ENCODE measurements around the gene SALL1.

SALL1 gene

DNA sequence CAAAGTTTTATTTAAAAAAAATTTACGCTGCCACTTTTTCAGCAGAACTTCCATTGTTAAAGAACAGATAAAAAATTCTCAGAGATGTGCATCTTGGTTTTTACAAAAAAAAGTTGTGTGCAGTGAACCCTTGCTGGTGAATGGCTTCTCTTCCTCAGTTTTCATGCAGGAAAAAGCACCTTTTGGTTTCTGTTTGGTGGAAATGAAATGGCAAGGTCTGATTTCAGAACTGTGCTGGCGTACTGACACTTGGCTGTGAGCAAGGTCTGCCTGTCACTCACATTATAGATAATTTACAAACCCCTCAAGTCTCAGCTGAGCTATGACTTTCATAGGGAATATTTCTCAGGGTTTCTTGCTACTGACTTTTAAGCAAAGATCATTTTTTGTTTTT, 5.7 kb upstream of the SALL1 start:
- no peak for DNase-seq (ENCODE audit: low read depth in 2 of 2)

DNA sequence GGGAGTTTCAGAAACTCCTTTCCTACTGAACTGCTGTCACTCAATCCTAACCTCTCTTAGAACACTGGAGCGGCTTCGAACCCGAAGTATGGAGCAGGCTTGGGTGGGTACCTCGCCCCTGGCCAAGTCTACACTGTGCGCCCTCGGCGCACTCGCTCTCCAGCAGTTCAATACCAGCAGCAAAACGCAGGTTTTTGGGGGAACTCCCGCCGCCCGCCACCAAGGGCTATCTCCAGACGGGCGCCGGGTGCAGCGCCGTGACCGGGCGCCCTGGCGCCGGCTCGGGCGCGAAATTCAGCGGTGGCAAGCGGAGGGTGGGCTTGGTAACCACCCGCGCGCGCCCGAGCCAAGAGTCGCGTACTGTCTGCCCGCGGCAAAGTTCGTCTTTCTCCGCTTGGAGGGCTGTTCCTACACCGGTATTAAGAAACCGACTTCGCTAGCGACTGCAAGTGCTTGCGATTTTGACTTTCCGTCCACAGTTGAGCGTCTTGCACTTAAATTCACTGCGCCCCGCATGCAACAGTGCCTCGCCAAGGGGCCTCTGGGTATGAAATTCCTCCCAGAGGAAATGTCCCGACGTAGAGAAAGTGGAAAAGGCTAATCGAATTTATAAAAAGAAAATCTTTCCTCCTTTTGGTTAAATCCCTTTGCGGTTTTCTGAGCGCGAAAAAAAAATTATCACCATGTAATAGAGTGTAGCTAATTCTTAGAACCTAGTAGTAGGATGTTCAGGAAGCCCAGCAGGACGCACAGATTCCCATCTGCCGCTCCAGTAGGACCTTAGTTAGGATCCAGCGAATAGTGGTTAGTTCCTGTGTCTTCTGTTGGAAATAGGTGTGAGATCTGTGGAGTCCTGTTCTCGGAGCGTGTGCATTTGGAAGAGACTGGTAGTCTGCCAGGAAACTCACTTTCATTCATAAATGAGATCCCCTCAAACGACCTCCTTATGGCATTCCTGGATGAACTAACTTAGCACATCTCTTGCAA, 5.0 kb upstream of the SALL1 start:
- no peak for DNase-seq (ENCODE audit: low read depth in 2 of 2)

DNA sequence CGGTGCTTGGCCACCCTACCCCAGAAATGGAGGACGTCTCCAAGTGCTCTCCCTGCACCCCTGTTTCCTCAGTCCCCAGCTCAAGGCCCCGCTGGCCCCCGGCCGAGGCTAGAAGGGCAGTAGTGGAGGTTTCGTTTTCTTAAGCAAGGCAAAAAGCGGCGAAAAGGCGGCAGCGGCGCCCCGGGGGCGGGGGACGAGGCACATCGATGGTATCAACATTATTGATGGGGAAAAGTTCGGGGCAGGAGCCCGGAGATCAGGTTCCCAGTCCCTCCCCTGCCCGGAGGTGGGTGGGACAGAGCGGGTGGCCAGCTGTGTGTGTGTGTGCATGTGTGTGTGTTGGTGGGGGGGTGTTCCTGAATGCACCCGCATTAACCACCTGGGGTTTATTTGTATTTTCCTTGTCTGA, 4.1 kb upstream of the SALL1 start:
- DNase-seq (ENCODE audit: low read depth in 2 of 2): no peak

DNA sequence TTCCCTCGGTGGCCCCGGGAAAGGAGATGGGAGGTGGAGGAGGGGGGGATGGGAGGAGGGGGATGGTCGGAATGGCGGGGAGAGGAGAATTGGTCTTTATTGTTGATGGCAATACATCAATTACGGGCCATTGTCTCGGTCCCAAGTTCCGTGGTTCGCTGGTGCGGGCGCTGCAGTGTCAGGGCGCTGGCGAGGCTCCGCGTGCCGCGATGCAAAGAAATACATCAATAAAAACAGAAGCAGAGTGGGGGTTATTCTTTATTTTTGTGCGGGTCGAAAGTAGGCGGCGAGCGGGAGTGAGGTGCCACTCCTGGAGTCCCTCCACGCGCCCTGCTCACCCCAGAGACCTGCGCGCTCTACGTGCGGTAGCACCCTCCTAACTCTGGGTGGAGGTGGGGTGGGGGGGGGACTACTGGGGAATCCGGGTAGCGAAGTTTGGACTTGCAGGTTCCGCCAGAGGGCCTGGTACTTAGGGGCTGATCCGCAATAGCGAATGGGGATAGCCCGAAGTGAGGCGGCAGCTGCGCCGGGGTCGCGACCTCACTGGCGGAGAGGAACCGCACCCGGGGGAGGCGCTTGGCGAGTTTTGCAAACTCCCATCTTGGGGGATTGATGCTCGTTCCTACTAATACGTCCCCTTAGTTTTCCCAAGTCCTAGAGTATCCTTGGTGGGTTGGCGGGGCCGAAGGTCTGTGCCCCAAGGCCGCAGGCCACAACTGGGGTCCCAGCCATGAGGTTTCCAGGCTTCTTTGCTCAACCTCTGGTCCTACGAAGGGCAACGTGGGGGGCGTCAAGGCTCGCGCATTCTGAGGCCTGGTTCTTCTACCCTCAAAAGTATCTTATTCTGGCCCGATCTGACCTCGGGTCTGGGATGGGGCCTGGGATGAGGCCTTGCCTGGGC, 3.5 kb upstream of the SALL1 start:
- DNase-seq (ENCODE audit: low read depth in 2 of 2): no peak

DNA sequence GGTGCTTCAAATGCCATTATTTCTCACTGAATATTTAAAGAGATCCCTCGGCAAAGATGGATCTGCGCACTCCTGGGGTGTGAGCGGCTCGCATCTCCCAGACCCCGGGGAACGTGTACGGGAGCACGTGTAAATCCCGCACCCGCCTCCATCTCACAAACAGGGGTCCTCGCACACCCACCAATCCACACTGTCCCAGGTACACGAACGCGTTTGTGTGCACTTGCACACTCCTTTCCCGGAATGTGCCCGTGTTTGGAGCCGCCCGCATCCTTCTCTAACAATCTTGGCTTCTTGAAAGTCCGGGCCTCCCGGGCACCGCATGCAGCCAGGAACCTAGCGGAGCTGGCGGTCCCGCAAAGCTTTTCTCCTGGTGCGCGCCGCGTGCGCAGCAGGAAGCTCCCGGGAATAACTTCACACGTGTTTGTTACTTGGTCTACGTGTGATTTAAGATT, 2.5 kb upstream of the SALL1 start:
- DNase-seq (ENCODE audit: low read depth in 2 of 2): no peak

DNA sequence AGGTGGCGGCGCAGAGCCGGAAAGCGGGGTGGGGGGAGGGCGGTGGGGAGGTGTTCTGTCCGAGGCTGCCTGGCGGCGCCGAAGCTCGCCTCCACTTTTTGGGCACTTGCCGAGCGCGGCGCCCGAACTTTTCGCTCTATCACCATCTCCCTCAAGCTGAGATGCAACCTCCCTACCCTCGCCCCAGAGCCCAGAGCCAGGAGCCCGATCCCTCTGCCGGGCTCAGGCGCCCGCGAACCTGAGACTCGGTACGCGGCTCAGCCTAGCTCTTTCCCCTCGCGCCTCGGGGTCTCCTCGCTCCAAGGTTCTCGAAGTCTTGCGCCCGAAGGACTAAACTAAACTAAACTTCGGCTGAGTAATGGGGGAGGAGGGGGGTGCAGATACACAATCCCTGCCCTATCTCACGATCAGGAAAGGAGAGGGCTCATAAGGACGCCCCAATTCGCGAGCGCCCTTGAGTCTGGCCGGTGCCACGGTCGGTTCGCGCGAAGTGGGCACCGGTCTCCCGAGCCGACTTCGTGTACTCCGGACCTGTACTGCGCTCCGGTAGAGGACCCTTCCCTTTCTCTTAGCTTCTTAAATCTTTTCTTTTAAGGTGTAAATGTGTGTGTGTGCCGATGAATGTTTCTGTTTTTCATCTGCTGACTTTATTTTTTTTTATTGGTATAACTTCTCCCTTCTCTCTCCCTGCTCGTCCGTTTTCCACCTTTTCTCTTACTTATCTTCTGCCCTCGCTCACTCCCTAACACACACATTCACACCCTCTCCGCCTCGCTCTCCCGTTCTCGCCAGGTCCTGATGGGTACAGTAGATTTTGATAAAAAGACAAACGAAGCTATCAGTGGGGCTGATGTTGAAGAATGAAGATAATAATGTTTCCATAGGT, 1.9 kb upstream of the SALL1 start:
- DNase-seq (ENCODE audit: low read depth in 2 of 2): no peak

DNA sequence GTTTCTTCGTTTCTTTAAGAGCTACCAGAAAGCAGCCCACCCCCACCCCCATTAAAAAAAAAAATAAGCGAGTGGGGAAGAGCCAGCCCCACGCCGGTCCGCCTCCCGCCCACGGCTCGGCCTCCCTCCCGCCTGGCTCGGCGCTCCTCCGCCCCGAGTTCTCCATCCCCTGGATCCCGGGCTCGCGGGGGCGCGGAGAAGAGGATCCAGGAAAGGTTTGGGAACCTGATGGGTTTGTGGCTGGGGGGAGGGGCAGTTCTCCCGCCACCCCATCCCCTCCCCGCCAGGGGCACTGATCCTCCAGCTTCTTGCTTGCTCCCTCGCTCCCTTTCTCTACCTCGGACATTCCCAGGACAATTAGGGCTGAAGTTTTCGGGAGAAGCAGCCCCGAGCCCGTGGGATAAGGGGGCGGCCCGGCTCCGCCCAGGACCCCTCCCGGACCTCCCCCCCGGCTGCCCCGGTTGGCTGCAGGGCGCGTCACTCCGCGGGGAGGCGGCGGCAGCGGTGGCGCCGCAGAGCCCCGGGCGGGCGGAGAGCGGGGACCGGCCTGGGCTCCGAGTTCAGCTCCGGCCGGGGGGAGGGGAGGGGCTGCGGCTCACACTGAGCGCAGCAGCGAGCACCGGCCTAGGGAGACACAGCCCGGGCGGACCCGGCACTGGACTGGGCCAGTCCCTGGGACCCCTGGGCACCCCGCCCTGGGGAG, 1.0 kb upstream of the SALL1 start:
- DNase-seq (ENCODE audit: low read depth in 2 of 2): no peak

DNA sequence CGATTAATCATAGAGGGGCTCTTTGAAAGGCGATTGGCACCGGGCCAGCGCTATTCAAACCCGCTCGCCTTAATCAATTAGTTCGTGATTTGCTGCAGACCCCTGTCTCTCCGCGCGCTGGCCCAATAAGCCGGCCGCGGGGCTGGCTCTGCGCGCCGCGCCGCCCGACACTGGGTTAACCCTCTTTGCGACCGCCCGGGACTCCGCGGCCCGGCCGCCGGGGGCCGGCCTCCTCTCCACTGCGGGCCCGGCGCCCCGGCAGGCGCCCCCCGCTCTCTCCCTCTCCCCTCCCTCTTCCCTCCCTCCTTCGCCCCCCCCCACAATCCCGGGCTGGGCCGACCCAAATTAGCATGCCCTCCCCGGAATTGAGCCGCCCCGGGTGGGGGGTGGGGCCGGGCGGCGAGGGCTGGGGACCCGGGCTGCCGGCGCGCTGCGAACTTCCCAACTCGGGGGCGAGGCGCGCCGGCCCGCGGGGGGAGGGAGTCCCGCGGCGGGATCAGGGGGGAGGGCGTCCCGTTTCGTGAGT, 428 bp upstream of the SALL1 start:
- no peak for DNase-seq (ENCODE audit: low read depth in 2 of 2)

DNA sequence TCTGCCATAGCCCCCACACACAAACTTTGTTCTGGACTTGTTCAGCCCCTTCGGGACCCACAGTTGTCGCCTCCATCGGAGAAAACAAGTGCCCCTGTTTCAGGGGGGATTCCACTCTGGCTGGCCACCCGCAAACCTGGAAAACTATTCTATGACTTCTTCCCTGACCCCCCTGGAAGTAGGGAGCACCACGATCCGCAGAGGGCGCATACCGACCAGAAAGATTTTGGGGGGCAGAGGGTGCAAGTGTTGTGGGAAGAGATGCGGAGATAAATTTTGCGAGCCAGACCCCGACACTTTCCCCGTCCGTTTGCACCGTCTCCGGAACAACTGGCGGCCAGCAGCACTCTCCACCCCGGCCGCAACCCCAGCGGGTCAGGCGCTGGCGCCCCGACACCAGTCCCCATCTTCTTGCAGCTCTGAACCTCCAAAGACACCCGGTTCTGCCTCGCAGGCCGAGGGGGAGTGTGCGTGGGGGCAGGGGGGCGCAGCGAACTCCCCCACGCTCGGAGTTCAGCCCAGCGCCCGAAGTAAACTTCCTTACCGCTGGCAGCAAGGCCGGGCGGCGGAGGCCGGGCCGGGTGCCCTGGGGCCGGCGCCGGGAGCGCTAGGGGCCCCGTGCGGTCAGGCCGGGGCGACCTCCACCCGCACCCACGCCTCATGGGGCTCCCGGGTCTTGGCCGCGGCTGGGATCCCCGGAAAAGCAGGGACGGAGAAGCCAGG, 744 bp downstream of the SALL1 start:
- DNase-seq (ENCODE audit: low read depth in 2 of 2): no peak

DNA sequence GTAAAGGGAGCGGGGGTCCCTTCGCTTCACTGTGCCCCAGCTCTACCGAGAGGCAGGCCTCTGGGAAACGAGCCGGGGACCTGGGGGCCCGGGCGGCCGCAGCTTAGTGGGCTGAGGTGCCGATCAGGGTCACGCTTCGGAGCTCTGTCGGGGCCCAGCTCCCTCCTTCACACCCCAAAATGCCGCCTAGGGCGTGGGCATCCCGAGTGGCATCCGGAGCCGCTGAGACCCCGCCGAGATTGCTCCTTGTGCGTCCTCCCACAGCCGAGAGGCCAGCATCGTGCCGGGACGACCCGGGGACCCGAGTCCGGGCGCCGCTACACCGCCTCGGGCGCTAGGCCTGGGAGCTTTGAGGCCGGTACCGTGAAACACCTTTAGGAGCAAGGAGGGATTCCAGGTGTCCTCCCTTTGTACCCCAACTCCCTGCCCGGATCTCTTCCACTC, 1.3 kb downstream of the SALL1 start:
- DNase-seq (ENCODE audit: low read depth in 2 of 2): no peak

DNA sequence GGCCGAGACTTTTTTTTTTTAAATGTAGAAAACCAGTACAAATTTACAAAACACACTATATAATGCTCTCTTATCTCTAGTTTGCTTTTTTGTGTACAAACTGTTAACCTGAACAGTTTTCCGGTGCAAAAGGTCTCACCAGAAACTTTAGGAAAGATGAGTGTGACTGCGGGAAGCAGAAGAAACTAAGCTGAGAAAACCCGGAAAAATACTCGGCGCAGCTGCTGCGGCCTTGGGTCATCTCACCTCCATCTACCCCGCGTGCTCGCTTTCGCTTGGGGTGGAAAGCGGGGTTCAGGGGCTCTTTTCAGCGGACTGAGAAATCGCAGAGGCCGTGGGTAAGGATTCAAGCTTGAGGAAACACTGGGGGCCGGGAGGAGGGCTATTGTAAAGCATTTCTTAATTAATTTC, 1.8 kb downstream of the SALL1 start:
- no peak for DNase-seq (ENCODE audit: low read depth in 2 of 2)

DNA sequence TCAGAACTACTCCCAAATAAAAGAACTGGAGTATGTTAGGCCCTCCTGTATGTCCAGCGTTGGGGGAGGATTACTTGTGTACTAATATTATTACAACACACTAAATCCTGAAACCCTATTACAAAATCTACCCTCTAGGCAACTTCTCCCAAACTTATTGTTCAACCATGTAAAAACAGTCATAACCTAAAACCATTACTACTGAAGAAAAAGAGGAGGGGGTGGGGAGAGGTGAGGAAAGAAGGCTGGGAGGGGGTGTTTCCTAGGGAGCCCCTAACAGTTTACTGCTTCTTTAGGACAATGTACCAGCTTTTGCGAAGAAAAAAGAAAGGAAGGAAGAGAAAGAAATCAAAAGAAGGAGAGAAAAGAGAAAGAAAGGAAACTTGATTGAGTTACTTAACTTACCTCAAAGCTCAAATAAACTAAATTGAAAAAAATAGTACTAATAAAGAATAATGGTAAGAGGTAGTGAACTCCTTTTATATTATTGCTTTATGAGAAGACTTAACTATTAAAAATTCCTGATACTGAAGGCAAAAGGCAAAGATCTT, 2.3 kb downstream of the SALL1 start:
- no peak for DNase-seq (ENCODE audit: low read depth in 2 of 2)

DNA sequence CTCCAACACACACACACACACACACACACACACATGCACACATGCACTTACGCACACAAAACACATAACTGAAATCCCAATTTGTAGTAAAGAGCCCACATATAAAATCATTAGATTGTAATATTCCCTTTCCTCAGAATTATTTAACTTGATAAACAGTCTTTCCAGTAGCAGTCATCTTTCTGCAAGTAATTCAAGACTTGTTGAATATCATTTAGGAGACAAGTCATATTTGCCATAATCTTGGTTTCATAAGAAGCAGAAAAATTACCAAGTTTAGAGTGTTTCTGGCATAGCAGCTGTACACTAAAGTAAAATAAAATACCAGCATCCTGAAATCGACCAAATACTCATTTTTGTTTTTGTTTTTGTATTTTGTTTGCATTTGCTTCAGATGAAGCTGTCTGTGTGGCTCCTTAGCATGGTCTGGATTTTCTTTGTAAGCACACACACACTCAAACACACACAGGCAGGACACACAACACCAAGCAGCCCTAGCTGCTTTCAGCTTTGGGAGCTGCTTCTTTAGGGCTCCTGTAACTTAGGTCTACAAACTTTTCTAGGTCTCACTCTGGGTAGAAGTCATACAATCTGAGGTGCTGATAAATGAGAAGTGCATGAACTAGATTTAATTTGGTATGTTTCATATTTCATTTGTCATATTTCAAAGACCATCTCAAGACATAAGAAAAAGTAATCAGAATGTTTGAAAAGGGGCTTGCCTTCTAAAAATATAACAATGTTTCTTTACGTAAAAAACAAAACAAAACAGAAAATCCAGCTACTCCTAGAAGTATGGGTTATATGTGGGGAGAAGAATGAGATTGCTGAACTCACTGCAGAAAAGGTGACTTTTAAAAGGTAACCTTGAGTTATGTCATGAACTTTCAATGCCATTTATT, 3.0 kb downstream of the SALL1 start:
- DNase-seq (ENCODE audit: low read depth in 2 of 2): no peak

DNA sequence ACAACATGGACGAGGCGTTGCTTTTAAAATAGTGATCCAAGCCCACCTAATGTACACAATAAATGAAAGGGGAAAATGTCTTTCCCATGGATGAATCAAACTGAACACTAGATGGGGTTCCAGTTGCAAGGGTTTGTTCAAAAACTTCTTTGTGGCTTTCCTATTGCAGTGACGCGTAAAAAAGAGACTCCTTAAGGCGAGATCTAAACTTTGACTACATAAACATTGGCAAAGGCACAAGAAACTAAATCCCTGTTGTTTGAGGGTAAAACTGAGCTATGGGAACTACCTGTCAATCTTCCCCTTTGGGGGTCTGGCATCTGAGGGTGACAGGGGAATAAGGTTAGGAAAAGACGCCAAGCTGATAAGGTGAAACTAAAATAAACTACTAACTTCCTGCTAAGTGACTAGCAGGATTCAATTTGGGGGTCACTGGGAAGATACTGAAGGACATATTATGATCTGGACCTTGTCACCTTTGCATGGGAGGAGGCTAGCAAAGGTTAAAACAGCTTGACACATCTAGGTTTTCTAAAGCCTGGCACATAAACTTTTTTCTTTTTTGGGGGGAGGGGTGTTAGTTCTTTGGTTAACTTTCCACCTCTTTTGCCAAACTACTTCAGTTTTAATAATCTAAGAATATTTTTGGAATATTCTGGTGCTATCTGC, 4.7 kb downstream of the SALL1 start:
- no peak for DNase-seq (ENCODE audit: low read depth in 2 of 2)

DNA sequence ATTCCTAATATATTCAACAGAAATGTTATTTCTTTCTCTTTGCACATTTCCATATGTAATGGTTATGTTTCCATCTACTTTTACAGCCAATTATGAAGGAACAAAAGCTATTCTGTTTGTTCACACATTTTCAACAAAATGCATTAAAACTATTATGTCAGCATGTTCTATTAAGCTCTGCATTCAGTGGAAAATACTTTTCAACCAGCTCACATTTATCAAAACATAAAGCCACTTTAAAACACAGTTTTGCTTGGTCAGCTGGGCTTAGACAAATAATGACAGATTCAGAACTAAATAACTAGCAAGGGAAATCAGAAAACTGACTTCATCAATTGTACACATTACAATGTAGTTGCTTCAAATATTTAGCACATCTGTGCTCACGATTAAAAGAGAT, 6.9 kb downstream of the SALL1 start:
- no peak for DNase-seq (ENCODE audit: low read depth in 2 of 2)

DNA sequence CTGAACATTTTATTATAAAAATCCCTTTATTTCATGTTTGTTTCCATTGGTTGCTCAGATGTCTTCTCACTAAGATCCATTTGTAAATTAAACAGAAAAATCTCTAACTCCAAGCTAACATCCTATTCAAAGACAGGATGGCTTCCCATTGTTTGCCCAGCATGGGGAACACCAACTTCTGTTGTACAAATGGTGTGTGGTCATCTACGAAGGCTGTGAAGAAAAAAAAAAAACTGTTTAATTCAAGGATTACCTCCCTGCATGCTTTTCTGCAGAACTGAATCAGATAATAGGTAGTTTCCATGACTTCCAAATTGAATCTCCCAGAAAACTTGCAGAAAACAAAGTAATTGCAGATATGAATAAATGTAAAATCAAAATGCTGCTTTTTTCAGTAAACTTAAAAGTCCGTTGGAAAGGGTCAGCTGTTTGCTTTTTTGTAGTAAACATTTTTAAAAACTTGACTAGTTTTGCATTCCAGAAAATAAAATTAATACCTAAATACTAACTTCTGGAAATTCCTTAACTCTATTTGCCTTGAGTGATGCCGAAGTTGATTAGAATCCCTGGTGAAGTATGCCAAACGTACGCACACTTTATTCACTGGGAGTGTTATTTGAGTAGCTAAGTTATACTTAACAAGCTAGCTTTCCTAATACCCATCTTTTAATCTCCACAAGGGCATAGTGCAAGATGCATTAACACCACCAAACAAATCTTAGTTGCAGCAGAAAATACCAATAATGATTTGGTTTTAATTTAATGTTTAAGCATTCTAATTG, 7.7 kb downstream of the SALL1 start:
- DNase-seq (ENCODE audit: low read depth in 2 of 2): no peak

DNA sequence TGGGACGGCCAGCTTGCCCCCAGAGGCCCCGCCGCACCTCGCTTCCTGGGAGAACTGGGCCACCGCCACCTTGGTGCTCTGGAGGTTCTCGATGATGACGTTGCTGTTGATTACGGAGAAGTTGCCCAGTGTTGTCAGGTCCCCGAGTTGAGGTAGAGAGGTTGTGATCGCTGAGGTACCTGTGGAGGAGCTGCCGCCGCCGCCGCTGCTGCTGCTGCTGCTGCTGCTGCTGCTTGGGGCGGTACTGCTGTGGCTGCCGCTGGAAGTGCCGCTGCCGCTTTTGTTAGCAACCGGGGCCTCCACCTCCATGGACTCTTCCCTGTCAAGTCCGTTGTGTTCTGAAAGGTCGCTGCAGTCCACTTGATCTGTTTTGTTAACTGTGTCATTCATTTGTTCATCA, 9.5 kb downstream of the SALL1 start:
- DNase-seq (ENCODE audit: low read depth in 2 of 2): no peak
